ENCODE results near the gene CYP27A1. TPM values are rescaled to one million over a fixed set of nuclear protein-coding genes. Genes with fewer than 3 reads are reported as not detected.

Gene CYP27A1
- total and polyA plus RNA-seq, 2 of the 4 experiments (the other 2 are of a cell fraction) = 5.2 to 5.3 TPM

- no peak overlapping the region for H3K4me2 ChIP-seq (ENCODE audit: low read depth, low read length)
- no peak overlapping the region for H2AK9ac ChIP-seq (replicated peaks; ENCODE audit: low read depth, low read length, poor library complexity)
- no peak overlapping the region for H2BK20ac ChIP-seq (ENCODE audit: low read depth, low read length)
- TF ChIP-seq SMC3 (IDR thresholded peaks at IDR 0.05; ENCODE audit: low read depth, low read length) = no peak
- no peak overlapping the region for H2BK5ac ChIP-seq (ENCODE audit: low read depth, low read length, poor library complexity, severe bottlenecking)
- no peak overlapping the region for H4K91ac ChIP-seq (ENCODE audit: insufficient read depth, low read depth, low read length)
- H3K9me1 ChIP-seq (ENCODE audit: insufficient read depth, low read length) = no peaks in the 10 kb centered on the region; the same call in 1 of the 2 replicates
- no peak overlapping the region for H2BK120ac ChIP-seq (ENCODE audit: low read depth, low read length)
- H3K27ac ChIP-seq (ENCODE audit: insufficient read depth, low read length) = no peak overlapping the region
- H3K79me1 ChIP-seq (ENCODE audit: low read depth in 1 of 2, low read length in 2 of 2) = no peaks in the 10 kb centered on the region
- H3K9ac ChIP-seq (ENCODE audit: low read depth, low read length) = no peak overlapping the region
- dilution Hi-C loops (cut with HindIII; ENCODE audit: low sequenced_read_pairs, unreplicated experiment) = no loop called here
- H3K14ac ChIP-seq (replicated peaks; ENCODE audit: low read depth, low read length) = no peak overlapping the region
- DNase-seq = no peak
- H2AFZ ChIP-seq (replicated peaks; ENCODE audit: low read length, poor library complexity) = no peak overlapping the region
- H3K4ac ChIP-seq (ENCODE audit: low read depth, low read length) = no peak overlapping the region
- no peak overlapping the region for H3K56ac ChIP-seq (ENCODE audit: extremely low read depth, insufficient read depth, low read length)
- ATAC-seq (ENCODE audit: low read depth) = no peak
- no TSS peak for BruUV-seq (replicated peaks)
- no peaks in the 10 kb centered on the region for H3K9me3 ChIP-seq (ENCODE audit: control insufficient read depth, insufficient read depth, low read length)
- no peak overlapping the region for H2BK15ac ChIP-seq (ENCODE audit: low read depth, low read length)
- H2AK5ac ChIP-seq (ENCODE audit: low read depth, low read length) = no peak overlapping the region
- H3K23ac ChIP-seq (ENCODE audit: low read depth, low read length) = no peak overlapping the region
- no peaks in the 10 kb centered on the region for H4K20me1 ChIP-seq (ENCODE audit: insufficient read depth, low read length)
- H3K27me3 ChIP-seq (ENCODE audit: control insufficient read depth, insufficient read depth, low read length) = no peaks in the 10 kb centered on the region
- H4K5ac ChIP-seq (ENCODE audit: low read depth, low read length) = no peak overlapping the region
- CTCF ChIA-PET = no interaction called here
- H3K4me3 ChIP-seq (ENCODE audit: insufficient read depth, low read depth, low read length) = no peak overlapping the region
- no CpG with 5 or more reads among the region's 7 CpGs for WGBS, 2 experiments (ENCODE audit: extremely low coverage in 2 of 2, insufficient read length in 1 of 2)
- H3K18ac ChIP-seq (ENCODE audit: low read depth, low read length) = no peak overlapping the region
- peaks cover 49% of the 10 kb centered on the region for H3K36me3 ChIP-seq (ENCODE audit: control insufficient read depth, insufficient read depth, low read length)
- intact Hi-C loops (cut with micrococcal nuclease) = no loop called here
- no peak overlapping the region for H4K8ac ChIP-seq (ENCODE audit: low read depth in 2 of 2, low read length in 2 of 2)
- in situ Hi-C loops (cut with MboI; ENCODE audit: low sequenced_read_pairs) = no loop called here
- no peaks in the 10 kb centered on the region for H3K4me1 ChIP-seq (ENCODE audit: control insufficient read depth, insufficient read depth, low read length)
- POLR2A ChIA-PET (ENCODE audit: unreplicated experiment) = no interaction called here
Observed at GRCh38 chr2:218754781-218755180, 27.2 kb upstream of the CYP27A1 start.

Data from IMR-90 (cell line).